H1 (cell line): ENCODE data around the gene SSH2. TPM values are rescaled to one million over a fixed set of nuclear protein-coding genes. Genes with fewer than 3 reads are reported as not detected.

Source experiments
- ASH2L ChIP-seq: fragments of 200-600, 300-600 bp; sonication (generic); IDR thresholded peaks from one replicate; pipeline ENCODE4 v1.7.1; 2017; ENCODE audit warnings: low read length
- ATF2 ChIP-seq: IDR thresholded peaks from 2 replicates; pipeline ENCODE4 v1.6.1; 2012; ENCODE audit warnings: low read length, inconsistent platforms
- BACH1 ChIP-seq: IDR thresholded peaks from 2 replicates; pipeline ENCODE4 v1.6.1; 2012; ENCODE audit warnings: low read length, improper control_type of control experiment
- BRCA1 ChIP-seq: IDR thresholded peaks from 2 replicates; pipeline ENCODE4 v1.6.1; 2012; ENCODE audit warnings: low read depth, low read length, improper control_type of control experiment
- CBX5 ChIP-seq: fragments of 300-800, 300-1000 bp; sonication (generic); IDR thresholded peaks from 2 replicates; pipeline ENCODE4 v1.7.1; 2016; ENCODE audit warnings: antibody characterized with exemption, low read length, low read depth
- CBX8 ChIP-seq: fragments of 300-800, 300-1000 bp; sonication (generic); IDR thresholded peaks from 2 replicates; pipeline ENCODE4 v1.7.1; 2016; ENCODE audit warnings: low read depth, low read length, borderline replicate concordance
- CHD1 ChIP-seq: IDR thresholded peaks from 2 replicates; pipeline ENCODE4 v1.6.1; 2012; ENCODE audit warnings: low read depth, low read length, improper control_type of control experiment
- CHD2 ChIP-seq: IDR thresholded peaks from 2 replicates; pipeline ENCODE4 v1.6.1; 2012; ENCODE audit warnings: low read length, improper control_type of control experiment
- E2F6 ChIP-seq: IDR thresholded peaks from 2 replicates; pipeline ENCODE4 v1.6.1; 2012; ENCODE audit warnings: inconsistent platforms
- EGR1 ChIP-seq: IDR thresholded peaks from 2 replicates; pipeline ENCODE4 v1.6.1; 2011; ENCODE audit warnings: low read depth, low read length, borderline replicate concordance
- EP300 ChIP-seq, 2 experiments: IDR thresholded peaks; 1 replicate in 1 of 2; 2 replicates in 1 of 2; pipeline ENCODE4 v1.6.1; 2011 to 2012; ENCODE audit warnings: low read depth in 2 of 2, low read length in 2 of 2, mild to moderate bottlenecking in 2 of 2, borderline replicate concordance in 1 of 2, inconsistent platforms in 1 of 2, moderate library complexity in 1 of 2
- EZH2 ChIP-seq: fragments of 200-600 bp; sonication (generic); IDR thresholded peaks from 2 replicates; pipeline ENCODE4 v1.7.1; 2012; ENCODE audit warnings: low read depth, mild to moderate bottlenecking, moderate library complexity, low read length, inconsistent platforms; ENCODE audit not compliant: severe bottlenecking
- GABPA ChIP-seq: IDR thresholded peaks from 2 replicates; pipeline ENCODE4 v1.6.1; 2011; ENCODE audit warnings: mild to moderate bottlenecking, low read length, moderate library complexity, borderline replicate concordance; ENCODE audit not compliant: insufficient read depth
- HDAC6 ChIP-seq: IDR thresholded peaks from one replicate; pipeline ENCODE4 v1.7.1; 2012; ENCODE audit warnings: low read depth, mild to moderate bottlenecking, inconsistent platforms, low read length, moderate library complexity
- KDM1A ChIP-seq: fragments of 200-600, 300-600 bp; sonication (generic); IDR thresholded peaks from 2 replicates; pipeline ENCODE4 v1.7.1; 2016; ENCODE audit warnings: mild to moderate bottlenecking, low read length, borderline replicate concordance
- POLR2A ChIP-seq, 2 experiments: IDR thresholded peaks; 1 replicate in 1 of 2; 2 replicates in 1 of 2; pipeline ENCODE4 v1.6.1; 2011; ENCODE audit warnings: low read depth in 2 of 2, low read length in 2 of 2, mild to moderate bottlenecking in 2 of 2; ENCODE audit errors: control extremely low read depth in 1 of 2
- POU5F1 ChIP-seq: IDR thresholded peaks from 2 replicates; pipeline ENCODE4 v1.6.1; 2011; ENCODE audit warnings: low read depth, mild to moderate bottlenecking, low read length, moderate library complexity
- RFX5 ChIP-seq: IDR thresholded peaks from 2 replicates; pipeline ENCODE4 v1.6.1; 2011; ENCODE audit warnings: low read depth, low read length, improper control_type of control experiment, borderline replicate concordance
- RNF2 ChIP-seq: fragments of 200-900, 300-1000 bp; sonication (generic); IDR thresholded peaks from 2 replicates; pipeline ENCODE4 v1.7.1; 2016; ENCODE audit warnings: borderline replicate concordance, low read depth, mild to moderate bottlenecking, antibody characterized with exemption, low read length; ENCODE audit not compliant: poor library complexity, severe bottlenecking; ENCODE audit errors: missing control alignments
- RXRA ChIP-seq: IDR thresholded peaks from 2 replicates; pipeline ENCODE4 v1.6.1; 2011; ENCODE audit warnings: low read depth, mild to moderate bottlenecking, low read length, moderate library complexity; ENCODE audit not compliant: insufficient read depth
- SP1 ChIP-seq: IDR thresholded peaks from 2 replicates; pipeline ENCODE4 v1.6.1; 2011; ENCODE audit warnings: low read depth, low read length
- SP2 ChIP-seq: IDR thresholded peaks from 2 replicates; pipeline ENCODE4 v1.6.1; 2012; ENCODE audit warnings: mild to moderate bottlenecking, low read length, inconsistent platforms
- SP4 ChIP-seq: IDR thresholded peaks from 2 replicates; pipeline ENCODE4 v1.6.1; 2012; ENCODE audit warnings: low read length, inconsistent platforms
- TAF1 ChIP-seq: IDR thresholded peaks from 2 replicates; pipeline ENCODE4 v1.6.1; 2011; ENCODE audit warnings: mild to moderate bottlenecking, low read depth, low read length
- TCF12 ChIP-seq: IDR thresholded peaks from 2 replicates; pipeline ENCODE4 v1.6.1; 2011; ENCODE audit warnings: low read depth, mild to moderate bottlenecking, low read length
- polyA plus RNA-seq, 7 experiments: library from polyadenylated mRNA; depleted of rRNA in 3 of 7; stranded (reverse) in 5 of 7; unstranded in 2 of 7; fragments of >200 nt in 5 of 7; fragments of 200-250 nt in 2 of 7; gene quantifications; 1 replicate in 5 of 7; 2 replicates in 1 of 7; 4 replicates in 1 of 7; pipeline versions ENCODE4 v1.2.1 to v1.2.3, GENCODE V29; 2011 to 2013; ENCODE audit warnings: missing spikeins in 2 of 7, mixed read lengths in 2 of 7
- total RNA-seq: library from RNA; stranded (reverse); fragmentation: NEBNext Ultra II Directional; extraction: Animal tissue kit (Norgen Biotek cat#: 25700); gene quantifications from 2 replicates; pipeline ENCODE4 v1.2.1, GENCODE V29; 2021

The SSH2 gene
- total and polyA plus RNA-seq, 2 of the 8 experiments (the other 6 are each of a cell fraction or from before 2014, with no cell fraction given): 5.2 to 15.9 TPM

GRCh38 chr17:29617125-29617480 lies 312.9 kb downstream of the SSH2 start (continued):
- TF ChIP-seq SP1: no peak
- no peak for TF ChIP-seq GABPA
- no peak for TF ChIP-seq CBX8
- no peak for TF ChIP-seq TAF1
- TF ChIP-seq EP300 (IDR thresholded peaks at IDR 0.05; ENCODE audit: borderline replicate concordance in 1 of 2, low read depth in 2 of 2, low read length in 2 of 2): no peak; a peak in 1 of 3 replicates
- no peak for TF ChIP-seq HDAC6
- no peak for TF ChIP-seq EGR1
- no peak for TF ChIP-seq ATF2
- TF ChIP-seq SP2: no peak
- TF ChIP-seq E2F6: no peak; the same call in 1 of the 2 replicates
- TF ChIP-seq KDM1A: no peak; the same call in 1 of the 2 replicates
- no peak for TF ChIP-seq ASH2L
- 0 out of 2 replicates have a peak, but pooled peaks have one; percentile 38 for TF ChIP-seq BACH1
- TF ChIP-seq POU5F1: no peak
- TF ChIP-seq POLR2A (IDR thresholded peaks at IDR 0.05; ENCODE audit: control extremely low read depth in 1 of 2, low read depth in 2 of 2, low read length in 2 of 2): no peak
- no peak for TF ChIP-seq RNF2
- TF ChIP-seq TCF12: no peak
- 0 out of 2 replicates have a peak, but pooled peaks have one; percentile 39 for TF ChIP-seq RXRA
- TF ChIP-seq EZH2: no peak
- TF ChIP-seq BRCA1: no peak
- no peak for TF ChIP-seq CBX5
- TF ChIP-seq SP4: no peak
- TF ChIP-seq CHD2: no peak
- TF ChIP-seq RFX5: no peak
- no peak for TF ChIP-seq CHD1
